SK-N-SH (cell line): ENCODE data around the gene RHOBTB3.

Source experiments
- CTCF ChIP-seq: fragments of 200-600 bp; sonication (generic); IDR thresholded peaks from 2 replicates; pipeline ENCODE4 v1.6.1; 2017; ENCODE audit warnings: antibody characterized with exemption, mild to moderate bottlenecking, moderate library complexity
- FOXJ3 ChIP-seq: sonication (generic); formaldehyde crosslinking; IDR thresholded peaks from 2 replicates; pipeline ENCODE4 v1.5.1; 2020; ENCODE audit warnings: mild to moderate bottlenecking, missing genetic modification reagents
- IRF3 ChIP-seq: fragments of 150-350 bp; IDR thresholded peaks from 2 replicates; pipeline ENCODE4 v1.6.1; 2016; ENCODE audit warnings: mild to moderate bottlenecking, low read depth, low read length
- MXI1 ChIP-seq: IDR thresholded peaks from 2 replicates; pipeline ENCODE4 v1.6.1; 2012; ENCODE audit warnings: mild to moderate bottlenecking, low read depth, low read length, improper control_type of control experiment
- POLR2AphosphoS5 ChIP-seq: IDR thresholded peaks from 2 replicates; pipeline ENCODE4 v1.6.1; 2012; ENCODE audit warnings: low read depth, low read length
- RFX5 ChIP-seq: IDR thresholded peaks from 2 replicates; pipeline ENCODE4 v1.6.1; 2012; ENCODE audit warnings: mild to moderate bottlenecking, improper control_type of control experiment, low read length
- SMC3 ChIP-seq: IDR thresholded peaks from 2 replicates; pipeline ENCODE4 v1.6.1; 2012; ENCODE audit warnings: low read depth, low read length, improper control_type of control experiment
- TAF1 ChIP-seq: IDR thresholded peaks from 2 replicates; pipeline ENCODE4 v1.6.1; 2012; ENCODE audit warnings: low read depth, mild to moderate bottlenecking, low read length, moderate library complexity, borderline replicate concordance
- USF1 ChIP-seq: IDR thresholded peaks from 2 replicates; pipeline ENCODE4 v1.4.0; 2012; ENCODE audit warnings: low read depth, borderline replicate concordance
- USF2 ChIP-seq: fragments of 150-350 bp; IDR thresholded peaks from 2 replicates; pipeline ENCODE4 v1.6.1; 2017; ENCODE audit warnings: antibody characterized with exemption, low read length, low read depth, borderline replicate concordance

GRCh38 chr5:95778713-95779436, 47.7 kb downstream of the RHOBTB3 start:
- TF ChIP-seq CTCF (no peak), MXI1 (no peak), USF2 (no peak), TAF1 (no peak), USF1 (no peak), SMC3 (no peak), RFX5 (no peak), FOXJ3 (CRISPR knock-in tag) (no peak), IRF3 (no peak), POLR2AphosphoS5 (no peak)
